ENCODE data around the gene HSD11B1. TPM values are rescaled to one million over a fixed set of nuclear protein-coding genes. Genes with fewer than 3 reads are reported as not detected.
A peak's percentile ranks its signal among the peaks of the same experiment; 100 is the strongest.

The HSD11B1 gene
- 8.2 and 8.6 TPM in 2 replicates for total RNA-seq

DNA sequence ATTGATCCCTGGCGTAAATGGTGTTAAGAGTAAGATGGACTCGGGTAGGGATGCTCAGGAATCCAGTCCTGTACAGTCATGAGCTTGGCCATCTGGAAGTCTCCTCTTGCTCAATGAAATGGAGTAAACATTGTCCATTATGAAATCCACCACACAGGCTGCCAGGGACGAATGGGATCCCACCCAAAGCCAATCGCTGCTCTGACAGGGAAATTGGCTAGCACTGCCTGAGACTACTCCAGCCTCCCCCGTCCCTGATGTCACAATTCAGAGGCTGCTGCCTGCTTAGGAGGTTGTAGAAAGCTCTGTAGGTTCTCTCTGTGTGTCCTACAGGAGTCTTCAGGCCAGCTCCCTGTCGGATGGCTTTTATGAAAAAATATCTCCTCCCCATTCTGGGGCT is at the start of gene HSD11B1:
TSS of gene HSD11B1 (plus strand) at position 263 of the 400 bp plus-strand sequence. CDS start at position 360, 97 bp downstream.
- Mint-ChIP-seq H3K4me1 (ENCODE audit: low read depth) (peaks cover 68% of the 10 kb centered on the region), H3K4me3 (ENCODE audit: low read depth) (peak within 1 kb of the TSS; percentile 40), H3K27ac (peak within 1 kb of the TSS; percentile 82), H3K27me3 (ENCODE audit: low read depth) (no peaks in the 10 kb centered on the region), H3K9me3 (no peaks in the 10 kb centered on the region), H3K36me3 (ENCODE audit: low read depth) (peaks cover 52% of the 10 kb centered on the region)
- no peak for DNase-seq (ENCODE audit: low spot score)
- intact Hi-C loops (cut with micrococcal nuclease), result no loop called here

DNA sequence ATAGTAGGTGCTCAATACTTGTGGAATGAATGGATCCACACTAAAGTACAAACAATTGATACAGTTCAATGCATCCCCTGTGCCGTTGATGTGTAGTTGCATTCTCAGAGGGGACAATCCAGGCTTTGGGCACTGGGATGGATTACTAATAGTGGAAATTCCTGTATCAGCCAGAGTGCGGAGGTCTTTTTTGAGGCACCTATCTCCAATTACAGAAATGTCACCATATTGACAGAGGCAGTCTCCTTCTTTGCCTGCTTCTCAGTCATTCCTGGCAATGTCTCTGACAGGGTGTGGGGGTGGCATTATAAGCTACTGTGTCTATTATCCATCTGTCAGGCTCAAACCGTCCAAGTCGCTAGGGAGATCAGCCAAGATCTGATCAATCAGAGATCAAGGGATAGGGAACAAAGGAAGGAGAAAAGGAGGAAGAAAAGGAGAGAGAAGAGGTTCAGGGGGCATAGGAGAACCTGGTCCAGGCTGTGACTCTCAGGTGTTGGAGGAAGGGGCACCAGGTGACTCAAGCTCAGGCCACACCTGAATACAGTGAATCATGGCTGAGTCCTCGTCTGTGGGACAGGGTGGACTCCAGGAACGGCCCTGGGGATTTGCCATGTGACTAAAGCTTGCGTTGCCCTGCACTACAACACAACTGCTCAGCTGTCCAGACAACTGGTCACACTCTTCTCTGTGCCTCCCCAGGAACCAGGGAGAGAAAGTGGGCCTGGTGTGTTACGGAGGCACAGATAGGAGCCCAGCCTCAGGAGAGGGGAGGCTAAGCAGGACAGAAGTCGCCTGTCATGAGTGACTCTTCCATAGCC is 49.0 kb upstream of the HSD11B1 start:
- intact Hi-C loops (cut with micrococcal nuclease), result no loop called here
- H3K4me1 Mint-ChIP-seq (ENCODE audit: low read depth), result peaks cover 47% of the 10 kb centered on the region
- no peaks in the 10 kb centered on the region for H3K27me3 Mint-ChIP-seq (ENCODE audit: low read depth)
- DNase-seq (ENCODE audit: low spot score), result no peak
- H3K9me3 Mint-ChIP-seq, result no peaks in the 10 kb centered on the region
- H3K27ac Mint-ChIP-seq, result no peak overlapping the region
- no peaks in the 10 kb centered on the region for H3K36me3 Mint-ChIP-seq (ENCODE audit: low read depth)
- no peak overlapping the region for H3K4me3 Mint-ChIP-seq (ENCODE audit: low read depth)

DNA sequence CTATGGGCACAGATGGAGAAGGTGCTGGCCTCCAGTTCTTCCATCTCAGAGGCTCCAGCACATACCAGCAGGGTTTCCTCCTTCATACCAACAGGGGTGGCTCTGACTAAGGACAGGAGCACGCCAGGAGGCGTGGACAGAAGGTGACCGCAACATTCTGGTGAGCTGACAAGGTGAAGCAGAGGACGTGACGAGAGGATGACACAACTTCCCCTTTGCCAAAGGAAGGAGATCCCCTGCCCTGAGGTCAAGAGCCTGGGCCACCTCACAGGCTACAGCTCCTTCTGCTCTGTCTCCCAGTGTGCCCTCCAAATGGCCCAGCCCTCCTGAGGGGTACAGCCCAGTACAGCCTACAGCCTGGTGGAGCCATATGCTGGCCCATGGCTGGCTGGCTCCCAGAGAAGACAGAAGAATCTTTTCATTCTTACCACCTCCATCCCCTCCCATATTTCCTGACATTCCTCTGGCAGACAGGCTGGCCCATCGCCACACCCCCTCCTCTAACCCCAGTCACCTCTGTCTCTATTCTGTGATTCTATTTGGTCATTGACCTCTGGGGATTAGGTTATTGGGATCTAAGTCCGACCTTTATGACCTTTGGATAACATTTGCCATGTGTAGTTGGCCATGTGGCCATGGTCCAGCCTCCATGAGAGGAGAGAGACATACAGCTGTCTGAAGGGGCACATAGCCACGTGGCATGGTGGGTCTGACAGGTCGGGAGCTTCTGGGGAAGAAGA is 47.3 kb upstream of the HSD11B1 start:
- Mint-ChIP-seq H3K36me3 (ENCODE audit: low read depth) (no peaks in the 10 kb centered on the region), H3K4me1 (ENCODE audit: low read depth) (peaks cover 39% of the 10 kb centered on the region), H3K9me3 (no peaks in the 10 kb centered on the region), H3K4me3 (ENCODE audit: low read depth) (no peak overlapping the region), H3K27ac (no peak overlapping the region), H3K27me3 (ENCODE audit: low read depth) (no peaks in the 10 kb centered on the region)
- intact Hi-C loops (cut with micrococcal nuclease), result no loop called here
- DNase-seq (ENCODE audit: low spot score), result no peak

DNA sequence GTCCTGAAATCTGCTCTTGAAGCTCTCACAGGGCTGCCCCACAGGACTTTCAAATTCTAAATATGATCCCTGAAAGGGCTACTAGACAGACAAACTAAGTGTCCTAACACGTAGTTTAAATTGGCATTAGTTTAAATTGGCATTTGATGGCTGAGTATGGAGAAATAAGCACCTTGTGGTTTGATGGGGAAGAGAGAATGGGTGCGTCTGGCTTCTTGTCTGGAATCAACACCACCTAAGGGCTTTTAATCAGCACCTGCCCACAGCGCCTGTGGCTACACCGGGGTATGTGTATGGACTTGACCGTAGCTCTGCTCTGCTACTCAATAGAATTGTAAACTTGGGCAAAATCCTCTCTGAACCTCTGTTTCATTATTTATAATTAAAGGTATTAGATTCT is 46.7 kb upstream of the HSD11B1 start:
- Mint-ChIP-seq H3K36me3 (ENCODE audit: low read depth) (peaks cover 2% of the 10 kb centered on the region), H3K27me3 (ENCODE audit: low read depth) (no peaks in the 10 kb centered on the region), H3K9me3 (no peaks in the 10 kb centered on the region), H3K4me3 (ENCODE audit: low read depth) (no peak overlapping the region), H3K27ac (no peak overlapping the region), H3K4me1 (ENCODE audit: low read depth) (peaks cover 33% of the 10 kb centered on the region)
- intact Hi-C loops (cut with micrococcal nuclease), result no loop called here
- no peak for DNase-seq (ENCODE audit: low spot score)

DNA sequence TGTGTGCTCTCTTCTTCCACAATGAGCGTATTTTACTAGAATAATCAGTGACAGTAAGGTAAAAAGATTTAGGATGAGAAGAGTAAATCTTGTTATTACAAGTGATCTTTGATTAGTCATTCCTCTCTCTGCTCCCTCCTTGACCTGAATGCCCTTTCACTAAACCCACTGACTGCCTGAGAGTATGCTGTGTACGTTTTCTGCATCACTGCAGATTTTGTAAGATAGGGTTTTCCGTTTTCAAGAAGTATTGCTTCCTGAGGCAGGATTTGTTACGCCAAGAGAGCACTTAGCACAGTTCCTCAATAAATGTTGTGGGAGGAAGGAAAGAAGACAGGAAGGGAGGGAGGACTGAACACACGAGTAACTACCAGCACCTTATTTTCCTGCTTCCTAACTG is 44.7 kb upstream of the HSD11B1 start:
- Mint-ChIP-seq H3K27me3 (ENCODE audit: low read depth) (no peaks in the 10 kb centered on the region), H3K36me3 (ENCODE audit: low read depth) (peaks cover 6% of the 10 kb centered on the region), H3K4me1 (ENCODE audit: low read depth) (peaks cover 25% of the 10 kb centered on the region), H3K9me3 (no peaks in the 10 kb centered on the region), H3K4me3 (ENCODE audit: low read depth) (peak overlapping the region; percentile 16), H3K27ac (peak overlapping the region; percentile 79)
- no peak for DNase-seq (ENCODE audit: low spot score)
- intact Hi-C loops (cut with micrococcal nuclease), result loop anchor here (1.0 to 2.0 kb wide), 4 partner anchors 9 to 91 kb away; no protein-coding TSS in a partner anchor

DNA sequence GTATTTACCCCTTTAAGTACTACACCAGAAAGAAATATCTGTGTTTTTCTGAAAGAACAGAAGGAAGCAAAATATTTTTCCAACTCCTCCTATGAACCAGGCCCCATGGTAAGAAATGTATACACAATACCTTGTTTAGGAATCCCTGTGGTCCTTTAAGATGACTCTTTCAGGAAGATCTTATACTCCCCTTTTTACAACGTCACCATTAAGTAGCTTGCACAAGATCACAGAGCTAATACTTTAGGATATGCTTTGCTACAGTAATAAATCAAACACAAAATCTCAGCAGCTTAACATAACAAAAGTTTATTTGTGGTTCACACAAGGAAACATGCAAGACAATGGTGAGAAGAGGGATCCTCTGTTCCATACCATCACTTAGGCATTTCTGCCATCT is 43.6 kb upstream of the HSD11B1 start:
- H3K4me3 Mint-ChIP-seq (ENCODE audit: low read depth), result no peak overlapping the region
- peaks cover 6% of the 10 kb centered on the region for H3K36me3 Mint-ChIP-seq (ENCODE audit: low read depth)
- H3K27ac Mint-ChIP-seq, result no peak overlapping the region

DNA sequence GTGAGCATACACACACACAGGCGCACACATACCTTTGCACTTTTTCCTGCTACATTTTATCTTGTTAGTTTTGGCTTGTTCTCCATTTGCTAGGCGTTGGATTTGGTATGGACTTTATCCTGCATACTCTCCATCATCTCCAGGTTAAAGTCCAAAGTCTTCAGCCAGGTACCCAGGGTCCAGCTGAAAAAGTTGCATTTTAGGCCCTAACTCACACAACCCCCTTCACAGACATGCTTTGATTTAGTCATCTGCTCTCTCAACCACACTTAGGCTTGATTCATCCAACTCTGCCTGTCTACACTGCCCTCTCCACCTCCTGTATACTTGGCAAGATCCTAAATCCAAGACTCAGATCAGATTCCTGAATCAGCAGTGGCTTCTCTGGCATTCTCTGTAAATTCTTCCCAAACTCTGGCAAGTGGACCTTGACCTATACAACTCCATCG is 41.7 kb upstream of the HSD11B1 start:
- H3K36me3 Mint-ChIP-seq (ENCODE audit: low read depth), result peaks cover 6% of the 10 kb centered on the region
- H3K27me3 Mint-ChIP-seq (ENCODE audit: low read depth), result no peaks in the 10 kb centered on the region
- H3K4me3 Mint-ChIP-seq (ENCODE audit: low read depth), result no peak overlapping the region

More for the DNA sequence above, 43.6 kb upstream of the HSD11B1 start:
- no peak for DNase-seq (ENCODE audit: low spot score)
- no peaks in the 10 kb centered on the region for H3K27me3 Mint-ChIP-seq (ENCODE audit: low read depth)
- peaks cover 25% of the 10 kb centered on the region for H3K4me1 Mint-ChIP-seq (ENCODE audit: low read depth)
- H3K9me3 Mint-ChIP-seq, result no peaks in the 10 kb centered on the region
- intact Hi-C loops (cut with micrococcal nuclease), result loop anchor here (2.0 kb wide), 1 partner anchor 64 kb away; no protein-coding TSS in a partner anchor

DNA sequence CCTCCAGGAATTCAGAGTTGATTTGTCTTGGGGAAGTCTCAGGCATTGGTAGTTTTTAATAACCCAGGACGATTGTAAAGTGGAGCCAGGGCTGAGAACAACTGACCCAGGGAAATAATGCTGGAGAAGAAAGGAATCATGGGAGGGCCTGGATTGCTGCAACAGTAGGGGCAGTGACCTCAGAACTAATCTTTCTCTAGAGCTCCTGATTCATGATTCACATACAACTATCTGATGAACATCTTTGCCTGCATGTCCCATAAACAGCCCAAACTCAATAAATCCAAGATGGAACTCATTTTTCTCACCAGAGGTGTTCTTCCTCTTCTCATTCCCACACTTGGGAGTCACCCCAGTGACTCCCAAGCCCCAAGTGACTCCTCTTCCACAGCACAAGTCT is 37.5 kb upstream of the HSD11B1 start:
- intact Hi-C loops (cut with micrococcal nuclease), result no loop called here
- H3K4me1 Mint-ChIP-seq (ENCODE audit: low read depth), result peaks cover 16% of the 10 kb centered on the region
- no peak for DNase-seq (ENCODE audit: low spot score)
- H3K27me3 Mint-ChIP-seq (ENCODE audit: low read depth), result no peaks in the 10 kb centered on the region
- H3K9me3 Mint-ChIP-seq, result peaks cover 4% of the 10 kb centered on the region
- H3K4me3 Mint-ChIP-seq (ENCODE audit: low read depth), result no peak overlapping the region
- peaks cover 10% of the 10 kb centered on the region for H3K36me3 Mint-ChIP-seq (ENCODE audit: low read depth)
- no peak overlapping the region for H3K27ac Mint-ChIP-seq

More for the DNA sequence above, 41.7 kb upstream of the HSD11B1 start:
- intact Hi-C loops (cut with micrococcal nuclease), result no loop called here
- Mint-ChIP-seq H3K9me3 (no peaks in the 10 kb centered on the region), H3K27ac (no peak overlapping the region), H3K4me1 (ENCODE audit: low read depth) (peaks cover 22% of the 10 kb centered on the region)
- no peak for DNase-seq (ENCODE audit: low spot score)

DNA sequence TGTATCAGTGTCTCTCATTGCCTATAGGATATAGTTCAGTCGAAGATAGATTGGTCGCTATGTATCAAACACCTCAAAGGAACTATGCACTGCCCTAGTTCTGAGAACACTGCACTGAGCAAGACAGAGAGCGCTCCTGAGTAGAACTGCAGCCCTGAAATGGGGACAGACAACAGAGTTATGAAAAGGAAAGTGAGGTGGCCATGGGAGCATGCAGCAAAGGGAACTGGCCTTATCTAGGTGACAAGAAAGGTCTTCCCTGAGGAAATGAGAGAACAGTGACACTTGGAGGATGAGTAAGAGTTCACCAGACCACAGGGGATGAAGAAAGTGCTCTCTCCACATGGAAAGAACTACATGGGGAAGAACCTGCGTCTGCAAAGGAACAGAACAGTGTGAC is 36.9 kb upstream of the HSD11B1 start:
- peaks cover 10% of the 10 kb centered on the region for H3K36me3 Mint-ChIP-seq (ENCODE audit: low read depth)
- no peak overlapping the region for H3K27ac Mint-ChIP-seq
- H3K27me3 Mint-ChIP-seq (ENCODE audit: low read depth), result no peaks in the 10 kb centered on the region
- H3K9me3 Mint-ChIP-seq, result peaks cover 4% of the 10 kb centered on the region
- H3K4me3 Mint-ChIP-seq (ENCODE audit: low read depth), result no peak overlapping the region
- intact Hi-C loops (cut with micrococcal nuclease), result no loop called here
- no peak for DNase-seq (ENCODE audit: low spot score)
- H3K4me1 Mint-ChIP-seq (ENCODE audit: low read depth), result peaks cover 19% of the 10 kb centered on the region

DNA sequence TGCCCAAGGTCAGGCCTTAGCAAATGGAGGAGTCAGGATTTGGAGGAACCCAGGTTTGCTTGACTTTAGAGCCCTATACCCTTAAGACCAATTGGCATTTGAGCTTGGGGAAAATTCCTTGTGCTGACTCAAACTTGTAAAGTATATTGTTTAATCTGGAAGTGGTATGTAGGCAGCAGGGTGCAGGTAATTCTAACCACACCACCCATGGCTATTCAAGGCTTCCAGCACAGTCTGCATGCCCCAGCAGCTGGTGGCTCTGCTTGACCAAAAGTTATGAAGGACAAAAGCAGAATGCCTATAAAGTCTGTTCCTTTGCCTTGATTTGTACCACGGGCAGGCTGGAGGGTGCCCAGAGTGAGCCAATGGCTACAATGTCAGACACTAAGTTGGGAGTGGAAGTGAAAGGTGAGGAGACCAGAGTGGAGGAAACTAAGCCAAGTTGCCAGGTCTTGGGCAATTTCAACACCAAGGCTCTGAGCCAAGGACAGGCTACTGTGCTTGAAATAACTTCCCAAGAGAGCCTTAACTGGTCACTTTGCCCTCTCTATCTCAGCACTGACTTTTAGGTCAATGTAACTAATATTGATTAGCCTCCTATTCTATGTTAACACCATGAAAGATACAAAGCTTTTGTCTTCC is 34.1 kb upstream of the HSD11B1 start:
- H3K27me3 Mint-ChIP-seq (ENCODE audit: low read depth), result peaks cover 5% of the 10 kb centered on the region
- peaks cover 4% of the 10 kb centered on the region for H3K9me3 Mint-ChIP-seq
- H3K27ac Mint-ChIP-seq, result peak overlapping the region; percentile 54
- H3K4me1 Mint-ChIP-seq (ENCODE audit: low read depth), result peaks cover 45% of the 10 kb centered on the region
- intact Hi-C loops (cut with micrococcal nuclease), result no loop called here
- no peak overlapping the region for H3K4me3 Mint-ChIP-seq (ENCODE audit: low read depth)
- no peak for DNase-seq (ENCODE audit: low spot score)
- peaks cover 7% of the 10 kb centered on the region for H3K36me3 Mint-ChIP-seq (ENCODE audit: low read depth)

DNA sequence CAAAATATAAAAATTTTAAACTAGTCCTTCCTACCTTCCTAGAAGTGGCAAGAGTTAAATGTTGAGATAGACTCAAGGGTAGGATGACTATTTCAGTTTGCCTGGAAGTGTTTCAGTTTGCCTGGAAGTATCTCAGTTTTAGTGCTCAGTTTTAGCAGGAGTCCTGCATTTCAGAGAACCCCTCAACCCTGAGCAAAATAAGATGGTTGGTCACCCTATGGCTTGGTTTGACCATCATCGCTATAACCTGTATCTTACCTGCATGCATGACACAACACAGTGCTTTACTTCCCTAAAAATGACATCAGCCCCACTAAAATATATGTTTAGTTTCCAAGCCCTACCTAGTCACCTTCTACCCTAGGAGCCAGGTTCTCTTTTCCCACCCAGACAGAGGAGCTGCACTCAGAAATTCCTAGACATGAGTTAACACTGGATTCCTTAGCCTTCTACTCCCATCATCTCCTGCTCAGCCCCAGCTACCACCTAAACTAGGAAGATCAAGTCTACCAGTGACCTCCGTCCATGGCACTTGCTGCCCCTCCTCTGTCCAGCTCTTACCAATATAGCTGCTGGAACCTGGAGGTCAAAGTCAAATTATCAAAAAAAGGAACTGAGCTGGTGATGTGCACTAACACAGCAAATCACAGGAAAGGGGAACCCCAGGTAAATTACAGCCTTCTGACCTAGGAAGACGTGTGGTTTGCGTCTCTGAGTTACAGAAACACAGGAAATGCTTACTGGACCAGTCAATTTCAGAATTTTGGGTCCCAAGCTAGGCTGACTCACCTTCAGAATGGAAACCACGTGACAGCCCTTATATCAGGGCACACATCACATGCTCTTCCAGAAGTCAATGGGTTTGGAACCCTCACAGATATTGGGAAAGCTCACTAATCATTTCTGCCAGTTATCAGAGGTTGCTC is 31.7 kb upstream of the HSD11B1 start:
- Mint-ChIP-seq H3K27ac (peak overlapping the region; percentile 82), H3K4me1 (ENCODE audit: low read depth) (peaks cover 61% of the 10 kb centered on the region)

More for the DNA sequence above, 31.7 kb upstream of the HSD11B1 start:
- Mint-ChIP-seq H3K36me3 (ENCODE audit: low read depth) (peaks cover 21% of the 10 kb centered on the region), H3K9me3 (peaks cover 4% of the 10 kb centered on the region), H3K4me3 (ENCODE audit: low read depth) (peak overlapping the region; percentile 51), H3K27me3 (ENCODE audit: low read depth) (peaks cover 20% of the 10 kb centered on the region)
- DNase-seq (ENCODE audit: low spot score), result peak; percentile 22
- intact Hi-C loops (cut with micrococcal nuclease), result loop anchor here (1.0 to 2.0 kb wide), 3 partner anchors 13 to 74 kb away; no protein-coding TSS in a partner anchor
